ENCODE data around the gene ADAMTS16.

ADAMTS16 gene

GRCh38 chr5:5317976-5318375 lies 177.8 kb downstream of the ADAMTS16 start:
- DNase-seq = no peak

GRCh38 chr5:5318426-5319190 lies 178.5 kb downstream of the ADAMTS16 start:
- DNase-seq = no peak

GRCh38 chr5:5320062-5320805 lies 180.1 kb downstream of the ADAMTS16 start:
- no peak for DNase-seq

- DNase-seq = no peak
Measured at GRCh38 chr5:5321137-5321536, 181.0 kb downstream of the ADAMTS16 start.

GRCh38 chr5:5323551-5323950 lies 183.4 kb downstream of the ADAMTS16 start:
- no peak for DNase-seq

- DNase-seq = no peak
Measured at GRCh38 chr5:5326115-5326758, 186.1 kb downstream of the ADAMTS16 start.

- no peak for DNase-seq
Measured at GRCh38 chr5:5327126-5327525, 187.0 kb downstream of the ADAMTS16 start.

- DNase-seq = no peak
Measured at GRCh38 chr5:5330728-5331452, 190.8 kb downstream of the ADAMTS16 start.

- DNase-seq = no peak
Measured at GRCh38 chr5:5331848-5332247, 191.7 kb downstream of the ADAMTS16 start.

GRCh38 chr5:5332287-5332686 lies 192.2 kb downstream of the ADAMTS16 start:
- DNase-seq = no peak

GRCh38 chr5:5335107-5335506 lies 195.0 kb downstream of the ADAMTS16 start:
- no peak for DNase-seq

- DNase-seq = no peak
Measured at GRCh38 chr5:5335700-5336264, 195.7 kb downstream of the ADAMTS16 start.

GRCh38 chr5:5339257-5339656 lies 199.1 kb downstream of the ADAMTS16 start:
- no peak for DNase-seq

- no peak for DNase-seq
Measured at GRCh38 chr5:5340206-5340729, 200.1 kb downstream of the ADAMTS16 start.

GRCh38 chr5:5341531-5342292 lies 201.6 kb downstream of the ADAMTS16 start:
- DNase-seq = no peak

- DNase-seq = no peak
Measured at GRCh38 chr5:5342784-5343183, 202.7 kb downstream of the ADAMTS16 start.

GRCh38 chr5:5343568-5343967 lies 203.4 kb downstream of the ADAMTS16 start:
- no peak for DNase-seq

GRCh38 chr5:5344051-5344571 lies 204.0 kb downstream of the ADAMTS16 start:
- DNase-seq = no peak

- no peak for DNase-seq
Measured at GRCh38 chr5:5344606-5345005, 204.5 kb downstream of the ADAMTS16 start.

- no peak for DNase-seq
Measured at GRCh38 chr5:5347442-5347841, 207.3 kb downstream of the ADAMTS16 start.

- no peak for DNase-seq
Measured at GRCh38 chr5:5348135-5348534, 208.0 kb downstream of the ADAMTS16 start.

GRCh38 chr5:5348576-5348975 lies 208.4 kb downstream of the ADAMTS16 start:
- DNase-seq = no peak

Measured in NK-92 treated with Interleukin-12 subunit alpha and Interleukin-12 subunit beta, amount 100 ng/mL, for 24 hours (cell line).